OCI-LY1 (cell line): ENCODE results near the gene MYO10.

Experiments used
- H2AFZ ChIP-seq: fragments of 200-600 bp; sonication (generic), shearing (Covaris generic); 2 replicates; pipeline ENCODE4 v1.6.0; 2014; ENCODE audit warnings: antibody characterized with exemption, mild to moderate bottlenecking, low read length
- H3F3A ChIP-seq: fragments of 200-600 bp; sonication (generic), shearing (Covaris generic); 2 replicates; pipeline ENCODE4 v1.6.0; 2014; ENCODE audit warnings: mild to moderate bottlenecking, antibody characterized with exemption, low read length, moderate library complexity; ENCODE audit not compliant: insufficient read depth
- H3K27ac ChIP-seq: fragments of 200-600 bp; sonication (generic); 2 replicates; pipeline ENCODE4 v1.5.1; 2014; ENCODE audit warnings: low read length, mixed run types, mild to moderate bottlenecking, low read depth; ENCODE audit not compliant: poor library complexity, severe bottlenecking
- H3K27me3 ChIP-seq: fragments of 200-600 bp; sonication (generic); 2 replicates; pipeline ENCODE4 v1.6.0; 2014; ENCODE audit warnings: antibody characterized with exemption, mild to moderate bottlenecking, low read length, moderate library complexity; ENCODE audit not compliant: insufficient read depth
- H3K36me3 ChIP-seq: fragments of 200-600 bp; sonication (generic); 2 replicates; pipeline ENCODE4 v1.6.1; 2014; ENCODE audit warnings: mild to moderate bottlenecking, antibody characterized with exemption, low read length, moderate library complexity, mixed read lengths; ENCODE audit not compliant: insufficient read depth
- H3K4me1 ChIP-seq: fragments of 200-600 bp; sonication (generic); 2 replicates; pipeline ENCODE4 v1.5.1; 2014; ENCODE audit warnings: mild to moderate bottlenecking, low read length, moderate library complexity; ENCODE audit not compliant: insufficient read depth, severe bottlenecking
- H3K4me2 ChIP-seq: fragments of 200-600 bp; sonication (generic), shearing (Covaris generic); 2 replicates; pipeline ENCODE4 v1.6.1; 2014; ENCODE audit warnings: low read length
- H3K4me3 ChIP-seq: fragments of 200-600 bp; sonication (generic); 2 replicates; pipeline ENCODE4 v1.5.1; 2014; ENCODE audit warnings: low read length, low read depth, mild to moderate bottlenecking, mixed read lengths; ENCODE audit not compliant: poor library complexity, severe bottlenecking
- H3K79me2 ChIP-seq: fragments of 200-600 bp; shearing (Covaris generic); 2 replicates; pipeline ENCODE4 v1.6.1; 2016; ENCODE audit warnings: mixed run types, low read length, mixed read lengths; ENCODE audit not compliant: insufficient read depth
- H3K9ac ChIP-seq: fragments of 200-600 bp; sonication (generic), shearing (Covaris generic); 2 replicates; pipeline ENCODE4 v1.6.1; 2014; ENCODE audit warnings: mild to moderate bottlenecking, low read length, mixed read lengths
- H3K9me2 ChIP-seq: fragments of 200-600 bp; sonication (generic), shearing (Covaris generic); 2 replicates; pipeline ENCODE4 v1.6.1; 2014; ENCODE audit warnings: low read depth, mild to moderate bottlenecking, low read length, mixed read lengths
- H3K9me3 ChIP-seq: fragments of 200-600 bp; shearing (Covaris generic); 2 replicates; pipeline ENCODE4 v1.6.1; 2014; ENCODE audit warnings: low read length, mixed read lengths
- H4K20me1 ChIP-seq: fragments of 200-600 bp; sonication (generic), shearing (Covaris generic); 2 replicates; pipeline ENCODE4 v1.6.0; 2016; ENCODE audit warnings: mild to moderate bottlenecking, low read length; ENCODE audit not compliant: insufficient read depth
- EZH2 ChIP-seq: fragments of 200-600 bp; sonication (generic), shearing (Covaris generic); IDR thresholded peaks from 2 replicates; pipeline ENCODE4 v1.8.0; 2017; ENCODE audit warnings: borderline replicate concordance, mixed run types, mild to moderate bottlenecking, antibody characterized with exemption, low read length, moderate library complexity, mixed read lengths
- TF ChIP-seq, protein P1 (sequence below): fragments of 200-600 bp; sonication (generic), shearing (Covaris generic); IDR thresholded peaks from 2 replicates; pipeline ENCODE4 v1.5.1; 2017; ENCODE audit warnings: mild to moderate bottlenecking, antibody characterized with exemption, low read length, moderate library complexity, mixed read lengths

Gene MYO10

GRCh38 chr5:16661713-16662112, 274.4 kb downstream of the MYO10 start:
- Histone ChIP-seq H4K20me1 (no peaks in the 10 kb centered on the region), H3K27ac (no peak overlapping the region), H3K36me3 (no peaks in the 10 kb centered on the region), H3K4me1 (no peaks in the 10 kb centered on the region), H2AFZ (no peak overlapping the region), H3F3A (no peaks in the 10 kb centered on the region), H3K9me2 (no peaks in the 10 kb centered on the region), H3K4me3 (no peak overlapping the region), H3K4me2 (no peak overlapping the region), H3K9ac (no peak overlapping the region), H3K79me2 (no peaks in the 10 kb centered on the region), H3K27me3 (no peaks in the 10 kb centered on the region), H3K9me3 (no peaks in the 10 kb centered on the region)
- TF ChIP-seq, protein P1, sequence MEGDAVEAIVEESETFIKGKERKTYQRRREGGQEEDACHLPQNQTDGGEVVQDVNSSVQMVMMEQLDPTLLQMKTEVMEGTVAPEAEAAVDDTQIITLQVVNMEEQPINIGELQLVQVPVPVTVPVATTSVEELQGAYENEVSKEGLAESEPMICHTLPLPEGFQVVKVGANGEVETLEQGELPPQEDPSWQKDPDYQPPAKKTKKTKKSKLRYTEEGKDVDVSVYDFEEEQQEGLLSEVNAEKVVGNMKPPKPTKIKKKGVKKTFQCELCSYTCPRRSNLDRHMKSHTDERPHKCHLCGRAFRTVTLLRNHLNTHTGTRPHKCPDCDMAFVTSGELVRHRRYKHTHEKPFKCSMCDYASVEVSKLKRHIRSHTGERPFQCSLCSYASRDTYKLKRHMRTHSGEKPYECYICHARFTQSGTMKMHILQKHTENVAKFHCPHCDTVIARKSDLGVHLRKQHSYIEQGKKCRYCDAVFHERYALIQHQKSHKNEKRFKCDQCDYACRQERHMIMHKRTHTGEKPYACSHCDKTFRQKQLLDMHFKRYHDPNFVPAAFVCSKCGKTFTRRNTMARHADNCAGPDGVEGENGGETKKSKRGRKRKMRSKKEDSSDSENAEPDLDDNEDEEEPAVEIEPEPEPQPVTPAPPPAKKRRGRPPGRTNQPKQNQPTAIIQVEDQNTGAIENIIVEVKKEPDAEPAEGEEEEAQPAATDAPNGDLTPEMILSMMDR: no peak
- no peak for TF ChIP-seq EZH2

GRCh38 chr5:16660982-16661381, 275.1 kb downstream of the MYO10 start:
- Histone ChIP-seq H2AFZ (no peak overlapping the region), H3K9me3 (no peaks in the 10 kb centered on the region), H4K20me1 (no peaks in the 10 kb centered on the region), H3K4me1 (no peaks in the 10 kb centered on the region), H3K4me3 (no peak overlapping the region), H3K9me2 (no peaks in the 10 kb centered on the region), H3K27me3 (no peaks in the 10 kb centered on the region), H3K4me2 (no peak overlapping the region), H3K36me3 (no peaks in the 10 kb centered on the region), H3K9ac (no peak overlapping the region), H3K27ac (no peak overlapping the region), H3F3A (no peaks in the 10 kb centered on the region), H3K79me2 (no peaks in the 10 kb centered on the region)
- no peak for TF ChIP-seq EZH2

GRCh38 chr5:16659536-16659935, 276.6 kb downstream of the MYO10 start:
- H3K4me2 ChIP-seq: no peak overlapping the region
- H3K9me3 ChIP-seq: no peaks in the 10 kb centered on the region
- H3K4me3 ChIP-seq: no peak overlapping the region
- H3K4me1 ChIP-seq: no peaks in the 10 kb centered on the region
- H3F3A ChIP-seq: no peaks in the 10 kb centered on the region
- H3K36me3 ChIP-seq: no peaks in the 10 kb centered on the region
- H3K79me2 ChIP-seq: no peaks in the 10 kb centered on the region
- H2AFZ ChIP-seq: no peak overlapping the region
- no peak overlapping the region for H3K9ac ChIP-seq
- H3K27ac ChIP-seq: no peak overlapping the region
- no peaks in the 10 kb centered on the region for H3K27me3 ChIP-seq
- no peaks in the 10 kb centered on the region for H3K9me2 ChIP-seq
- H4K20me1 ChIP-seq: no peaks in the 10 kb centered on the region
- TF ChIP-seq, protein P1: no peak
- no peak for TF ChIP-seq EZH2

GRCh38 chr5:16656561-16657191, 279.4 kb downstream of the MYO10 start:
- Histone ChIP-seq H3K4me1 (no peaks in the 10 kb centered on the region), H3K27me3 (no peaks in the 10 kb centered on the region), H2AFZ (no peak overlapping the region), H3K9ac (no peak overlapping the region), H3K36me3 (no peaks in the 10 kb centered on the region), H3K9me3 (no peaks in the 10 kb centered on the region), H3K9me2 (no peaks in the 10 kb centered on the region), H3K79me2 (no peaks in the 10 kb centered on the region), H3K4me2 (no peak overlapping the region), H3K27ac (no peak overlapping the region), H3F3A (no peaks in the 10 kb centered on the region), H4K20me1 (no peaks in the 10 kb centered on the region), H3K4me3 (no peak overlapping the region)
- TF ChIP-seq, protein P1: no peak
- no peak for TF ChIP-seq EZH2
